Suprapubic skin (tissue), 4 donors: Measurements from ENCODE around the gene RPS17.

Experiments used
- CTCF ChIP-seq, 2 donors: fragments of 200-600 bp in 1 of 2; fragments of 450-650 bp in 1 of 2; sonication (generic) in 1 of 2; IDR thresholded peaks; one replicate each; pipeline ENCODE4 v1.5.1; 2016 to 2019; ENCODE audit warnings: antibody characterized with exemption in 2 of 2, mild to moderate bottlenecking in 1 of 2, moderate library complexity in 1 of 2
- POLR2A ChIP-seq, 2 donors: fragments of 450-650 bp; IDR thresholded peaks; one replicate each; pipeline ENCODE4 v1.6.1; 2017; ENCODE audit warnings: antibody characterized with exemption in 2 of 2, mild to moderate bottlenecking in 2 of 2, moderate library complexity in 2 of 2
- POLR2AphosphoS5 ChIP-seq, 3 donors: sonication (generic); formaldehyde crosslinking; IDR thresholded peaks; one replicate each; pipeline ENCODE4 v1.6.1; 2017; ENCODE audit warnings: antibody characterized with exemption in 3 of 3

GRCh38 chr15:82554351-82554750, 14.1 kb upstream of the RPS17 start:
- TF ChIP-seq CTCF (IDR thresholded peaks at IDR 0.05) = no peak
- TF ChIP-seq POLR2A (IDR thresholded peaks at IDR 0.05) = no peak
- no peak for TF ChIP-seq POLR2AphosphoS5 (IDR thresholded peaks at IDR 0.05)
